ENCODE data around the gene FOSL2. TPM values are rescaled to one million over a fixed set of nuclear protein-coding genes. Genes with fewer than 3 reads are reported as not detected.

The FOSL2 gene
- total and polyA plus RNA-seq, 2 experiments from 2014 or later, result 0.60 to 4.3 TPM

DNA sequence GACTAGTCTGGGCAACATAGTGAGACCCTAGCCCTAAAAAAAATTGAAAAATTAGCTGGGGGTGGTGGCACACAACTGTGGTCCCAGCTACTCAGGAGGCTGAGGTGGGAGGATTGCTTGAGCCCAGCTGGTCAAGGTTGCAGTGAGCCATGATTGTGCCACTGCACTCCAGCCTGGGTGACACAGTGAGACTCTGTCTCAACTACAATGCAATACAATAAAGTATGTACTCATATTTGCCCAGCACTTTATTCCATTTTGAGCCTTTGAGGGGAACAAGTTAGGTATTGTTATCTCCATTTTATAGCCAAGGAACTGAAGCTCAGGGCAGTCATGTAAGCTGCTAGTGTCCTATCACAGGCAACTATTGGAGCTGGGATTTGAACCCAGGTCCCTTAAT is 53.9 kb downstream of the FOSL2 start (continued):
- TF ChIP-seq, protein P1, sequence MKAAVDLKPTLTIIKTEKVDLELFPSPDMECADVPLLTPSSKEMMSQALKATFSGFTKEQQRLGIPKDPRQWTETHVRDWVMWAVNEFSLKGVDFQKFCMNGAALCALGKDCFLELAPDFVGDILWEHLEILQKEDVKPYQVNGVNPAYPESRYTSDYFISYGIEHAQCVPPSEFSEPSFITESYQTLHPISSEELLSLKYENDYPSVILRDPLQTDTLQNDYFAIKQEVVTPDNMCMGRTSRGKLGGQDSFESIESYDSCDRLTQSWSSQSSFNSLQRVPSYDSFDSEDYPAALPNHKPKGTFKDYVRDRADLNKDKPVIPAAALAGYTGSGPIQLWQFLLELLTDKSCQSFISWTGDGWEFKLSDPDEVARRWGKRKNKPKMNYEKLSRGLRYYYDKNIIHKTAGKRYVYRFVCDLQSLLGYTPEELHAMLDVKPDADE (IDR thresholded peaks at IDR 0.05), result no peak
- TF ChIP-seq NANOG (IDR thresholded peaks at IDR 0.05; ENCODE audit: borderline replicate concordance), result no peak
- no peak for TF ChIP-seq EZH2 (IDR thresholded peaks at IDR 0.05; ENCODE audit: low read depth, unreplicated experiment)
- TF ChIP-seq EZH2phosphoT487 (IDR thresholded peaks at IDR 0.05; ENCODE audit: unreplicated experiment), result no peak
- TF ChIP-seq ZNF331 (CRISPR knock-in tag; IDR thresholded peaks at IDR 0.05; ENCODE audit: low read depth), result no peak

DNA sequence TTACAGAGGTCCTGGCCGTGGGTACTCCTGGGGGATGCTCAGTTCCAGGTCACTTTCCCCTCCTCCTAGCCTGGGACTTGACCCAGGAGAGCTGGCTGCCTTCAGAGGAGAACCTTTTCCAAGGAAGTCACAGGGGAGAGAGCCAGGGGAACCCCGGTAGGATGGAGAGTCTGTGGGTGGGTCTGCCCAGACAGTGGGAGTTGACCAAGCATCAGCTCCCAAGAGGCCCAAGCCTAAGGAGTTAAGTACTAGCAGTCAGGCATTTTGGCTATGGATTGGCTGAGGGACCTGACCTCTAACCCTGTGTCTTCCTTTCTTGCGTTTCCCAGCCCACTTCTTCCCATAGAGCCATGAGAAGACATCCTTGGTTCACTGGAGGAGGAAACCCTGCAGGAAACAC is 54.4 kb downstream of the FOSL2 start:
- H3K79me2 ChIP-seq (replicated peaks; ENCODE audit: insufficient read depth), result no peaks in the 10 kb centered on the region
- H3K4me1 ChIP-seq (ENCODE audit: insufficient read depth), result no peaks in the 10 kb centered on the region
- no peak overlapping the region for H3K27ac Mint-ChIP-seq
- no peaks in the 10 kb centered on the region for H3K9me3 Mint-ChIP-seq
- H3F3A ChIP-seq (replicated peaks; ENCODE audit: low read depth), result no peaks in the 10 kb centered on the region
- H3K27me3 Mint-ChIP-seq (ENCODE audit: insufficient read depth, low read depth, poor library complexity), result no peaks in the 10 kb centered on the region
- H3K36me3 ChIP-seq (ENCODE audit: insufficient read depth), result no peaks in the 10 kb centered on the region
- no peak overlapping the region for H3K4me2 ChIP-seq
- no peak overlapping the region for H3K4me3 ChIP-seq
- H2AFZ ChIP-seq, result no peak overlapping the region
- H3K9me2 ChIP-seq (ENCODE audit: insufficient read depth), result no peaks in the 10 kb centered on the region
- peaks cover 5% of the 10 kb centered on the region; the same call in 2 of the 3 replicates for H3K4me1 Mint-ChIP-seq
- no peak overlapping the region for H3K4me3 Mint-ChIP-seq
- ATAC-seq (no peak), DNase-seq (ENCODE audit: low spot score) (no peak)
- H4K20me1 ChIP-seq (replicated peaks; ENCODE audit: insufficient read depth), result no peaks in the 10 kb centered on the region
- no peaks in the 10 kb centered on the region for H3K36me3 Mint-ChIP-seq (ENCODE audit: low read depth)
- H3K27ac ChIP-seq (ENCODE audit: low read depth), result no peak overlapping the region
- H3K27me3 ChIP-seq (ENCODE audit: insufficient read depth), result no peaks in the 10 kb centered on the region
- TF ChIP-seq NANOG (IDR thresholded peaks at IDR 0.05; ENCODE audit: borderline replicate concordance) (no peak), CREB1 (CRISPR knock-in tag; IDR thresholded peaks at IDR 0.05; ENCODE audit: low read depth) (no peak), ZNF114 (CRISPR knock-in tag; IDR thresholded peaks at IDR 0.05) (no peak), STAT1 (IDR thresholded peaks at IDR 0.05; ENCODE audit: unreplicated experiment) (no peak), EZH2 (IDR thresholded peaks at IDR 0.05; ENCODE audit: low read depth, unreplicated experiment) (no peak), EZH2phosphoT487 (IDR thresholded peaks at IDR 0.05; ENCODE audit: unreplicated experiment) (no peak), JUNB (IDR thresholded peaks at IDR 0.05; ENCODE audit: unreplicated experiment) (no peak), ZNF331 (CRISPR knock-in tag; IDR thresholded peaks at IDR 0.05; ENCODE audit: low read depth) (no peak)
- TF ChIP-seq, protein P2, sequence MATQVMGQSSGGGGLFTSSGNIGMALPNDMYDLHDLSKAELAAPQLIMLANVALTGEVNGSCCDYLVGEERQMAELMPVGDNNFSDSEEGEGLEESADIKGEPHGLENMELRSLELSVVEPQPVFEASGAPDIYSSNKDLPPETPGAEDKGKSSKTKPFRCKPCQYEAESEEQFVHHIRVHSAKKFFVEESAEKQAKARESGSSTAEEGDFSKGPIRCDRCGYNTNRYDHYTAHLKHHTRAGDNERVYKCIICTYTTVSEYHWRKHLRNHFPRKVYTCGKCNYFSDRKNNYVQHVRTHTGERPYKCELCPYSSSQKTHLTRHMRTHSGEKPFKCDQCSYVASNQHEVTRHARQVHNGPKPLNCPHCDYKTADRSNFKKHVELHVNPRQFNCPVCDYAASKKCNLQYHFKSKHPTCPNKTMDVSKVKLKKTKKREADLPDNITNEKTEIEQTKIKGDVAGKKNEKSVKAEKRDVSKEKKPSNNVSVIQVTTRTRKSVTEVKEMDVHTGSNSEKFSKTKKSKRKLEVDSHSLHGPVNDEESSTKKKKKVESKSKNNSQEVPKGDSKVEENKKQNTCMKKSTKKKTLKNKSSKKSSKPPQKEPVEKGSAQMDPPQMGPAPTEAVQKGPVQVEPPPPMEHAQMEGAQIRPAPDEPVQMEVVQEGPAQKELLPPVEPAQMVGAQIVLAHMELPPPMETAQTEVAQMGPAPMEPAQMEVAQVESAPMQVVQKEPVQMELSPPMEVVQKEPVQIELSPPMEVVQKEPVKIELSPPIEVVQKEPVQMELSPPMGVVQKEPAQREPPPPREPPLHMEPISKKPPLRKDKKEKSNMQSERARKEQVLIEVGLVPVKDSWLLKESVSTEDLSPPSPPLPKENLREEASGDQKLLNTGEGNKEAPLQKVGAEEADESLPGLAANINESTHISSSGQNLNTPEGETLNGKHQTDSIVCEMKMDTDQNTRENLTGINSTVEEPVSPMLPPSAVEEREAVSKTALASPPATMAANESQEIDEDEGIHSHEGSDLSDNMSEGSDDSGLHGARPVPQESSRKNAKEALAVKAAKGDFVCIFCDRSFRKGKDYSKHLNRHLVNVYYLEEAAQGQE (IDR thresholded peaks at IDR 0.05; ENCODE audit: unreplicated experiment), result no peak
- TF ChIP-seq, protein P3, sequence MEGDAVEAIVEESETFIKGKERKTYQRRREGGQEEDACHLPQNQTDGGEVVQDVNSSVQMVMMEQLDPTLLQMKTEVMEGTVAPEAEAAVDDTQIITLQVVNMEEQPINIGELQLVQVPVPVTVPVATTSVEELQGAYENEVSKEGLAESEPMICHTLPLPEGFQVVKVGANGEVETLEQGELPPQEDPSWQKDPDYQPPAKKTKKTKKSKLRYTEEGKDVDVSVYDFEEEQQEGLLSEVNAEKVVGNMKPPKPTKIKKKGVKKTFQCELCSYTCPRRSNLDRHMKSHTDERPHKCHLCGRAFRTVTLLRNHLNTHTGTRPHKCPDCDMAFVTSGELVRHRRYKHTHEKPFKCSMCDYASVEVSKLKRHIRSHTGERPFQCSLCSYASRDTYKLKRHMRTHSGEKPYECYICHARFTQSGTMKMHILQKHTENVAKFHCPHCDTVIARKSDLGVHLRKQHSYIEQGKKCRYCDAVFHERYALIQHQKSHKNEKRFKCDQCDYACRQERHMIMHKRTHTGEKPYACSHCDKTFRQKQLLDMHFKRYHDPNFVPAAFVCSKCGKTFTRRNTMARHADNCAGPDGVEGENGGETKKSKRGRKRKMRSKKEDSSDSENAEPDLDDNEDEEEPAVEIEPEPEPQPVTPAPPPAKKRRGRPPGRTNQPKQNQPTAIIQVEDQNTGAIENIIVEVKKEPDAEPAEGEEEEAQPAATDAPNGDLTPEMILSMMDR (conservative IDR thresholded peaks at IDR 0.05; ENCODE audit: low read depth in 2 of 2), result no peak
- TF ChIP-seq, protein P1 (IDR thresholded peaks at IDR 0.05), result no peak
